HG02610 (cell line): Measurements from ENCODE around the gene ACER2.

Experiments
- ATAC-seq: cut with Tn5 transposase; IDR thresholded peaks from one replicate; pipeline ENCODE4 v1.9.1; 2021; ENCODE audit warnings: mild to moderate bottlenecking, moderate library complexity; ENCODE audit not compliant: unreplicated experiment

Gene ACER2

GRCh38 chr9:19481971-19482404 lies 73.2 kb downstream of the ACER2 start:
- ATAC-seq: no peak

GRCh38 chr9:19484699-19485098 lies 75.9 kb downstream of the ACER2 start:
- ATAC-seq: no peak

- ATAC-seq: no peak
These were observed 76.4 kb downstream of the ACER2 start for GRCh38 chr9:19485193-19485592.

- no peak for ATAC-seq
These were observed 78.0 kb downstream of the ACER2 start for GRCh38 chr9:19486803-19487202.

- no peak for ATAC-seq
These were observed 79.9 kb downstream of the ACER2 start for GRCh38 chr9:19488721-19489120.

GRCh38 chr9:19490269-19490668 lies 81.5 kb downstream of the ACER2 start:
- ATAC-seq: no peak

- no peak for ATAC-seq
These were observed 82.0 kb downstream of the ACER2 start for GRCh38 chr9:19490828-19491227.

GRCh38 chr9:19492775-19493173 lies 84.0 kb downstream of the ACER2 start:
- ATAC-seq: no peak

- ATAC-seq: peak; percentile 66
These were observed 84.5 kb downstream of the ACER2 start for GRCh38 chr9:19493174-19493811.

GRCh38 chr9:19493876-19494275 lies 85.1 kb downstream of the ACER2 start:
- ATAC-seq: no peak

- ATAC-seq: no peak
These were observed 86.6 kb downstream of the ACER2 start for GRCh38 chr9:19495186-19496028.

- ATAC-seq: no peak
These were observed 87.7 kb downstream of the ACER2 start for GRCh38 chr9:19496321-19497050.

- no peak for ATAC-seq
These were observed 88.5 kb downstream of the ACER2 start for GRCh38 chr9:19497276-19497675.

- ATAC-seq: no peak
These were observed 89.2 kb downstream of the ACER2 start for GRCh38 chr9:19498015-19498414.
